Middle frontal gyrus (tissue), 1 donor: ENCODE results near the gene TBX15.

Experiments
- DNase-seq: peaks from one replicate; pipeline ENCODE4 v3.0.0-alpha.2; 2015; ENCODE audit warnings: low spot score; ENCODE audit errors: extremely low spot score

TBX15 gene

GRCh38 chr1:118985640-118986554 lies 2.2 kb downstream of the TBX15 start:
- no peak for DNase-seq

- DNase-seq, result no peak
These were observed 3.2 kb downstream of the TBX15 start for GRCh38 chr1:118984722-118985639.

GRCh38 chr1:118984086-118984721 lies 3.9 kb downstream of the TBX15 start:
- no peak for DNase-seq

- DNase-seq, result no peak
These were observed 4.5 kb downstream of the TBX15 start for GRCh38 chr1:118983558-118984041.

- DNase-seq, result no peak
These were observed 5.2 kb downstream of the TBX15 start for GRCh38 chr1:118982821-118983557.

GRCh38 chr1:118982266-118982665 lies 5.9 kb downstream of the TBX15 start:
- no peak for DNase-seq

- no peak for DNase-seq
These were observed 6.7 kb downstream of the TBX15 start for GRCh38 chr1:118981436-118981835.

GRCh38 chr1:118979754-118980575 lies 8.2 kb downstream of the TBX15 start:
- DNase-seq, result no peak

GRCh38 chr1:118978914-118979701 lies 9.0 kb downstream of the TBX15 start:
- no peak for DNase-seq

- DNase-seq, result no peak
These were observed 10.5 kb downstream of the TBX15 start for GRCh38 chr1:118977600-118977999.

GRCh38 chr1:118974661-118975060 lies 13.5 kb downstream of the TBX15 start:
- no peak for DNase-seq

GRCh38 chr1:118973531-118974137 lies 14.5 kb downstream of the TBX15 start:
- DNase-seq, result no peak

- no peak for DNase-seq
These were observed 15.1 kb downstream of the TBX15 start for GRCh38 chr1:118973032-118973431.

GRCh38 chr1:118970451-118970850 lies 17.7 kb downstream of the TBX15 start:
- no peak for DNase-seq

- DNase-seq, result no peak
These were observed 24.4 kb downstream of the TBX15 start for GRCh38 chr1:118963456-118964430.

- DNase-seq, result no peak
These were observed 25.0 kb downstream of the TBX15 start for GRCh38 chr1:118963138-118963455.

- DNase-seq, result no peak
These were observed 27.0 kb downstream of the TBX15 start for GRCh38 chr1:118961156-118961555.
